GM12878 (cell line): ENCODE results near the gene TRIM25. TPM values are rescaled to one million over a fixed set of nuclear protein-coding genes. Genes with fewer than 3 reads are reported as not detected.
A peak's percentile ranks its signal among the peaks of the same experiment; 100 is the strongest.

Experiments used
- ATAC-seq: fragments of 200-7000 bp; cut with Tn5 transposase; 3 replicates; pipeline ENCODE4 v1.9.1; 2020; ENCODE audit warnings: mild to moderate bottlenecking, moderate library complexity
- BruUV-seq: library from RNA; stranded (reverse); fragments of 400-500 nt; replicated peaks from 2 replicates; lab custom pipeline; 2021; lab: Mats Ljungman, UMichigan
- CTCF ChIA-PET: fragments of 300-600 bp; sonication (Branson Sonifier 250); formaldehyde crosslinking; extraction: SDS; loops from one replicate; lab custom pipeline; 2021; ENCODE audit warnings: inconsistent platforms; lab: Yijun Ruan, JAX
- POLR2A ChIA-PET: fragments of 350-600 bp; formaldehyde crosslinking; extraction: SDS; loops from one replicate; lab custom pipeline; 2021; ENCODE audit warnings: inconsistent platforms; lab: Charles Lee
- RAD21 ChIA-PET: fragments of 300-600 bp; sonication (Branson Sonifier 250); formaldehyde crosslinking; loops from one replicate; lab custom pipeline; 2023; ENCODE audit warnings: antibody characterized with exemption; ENCODE audit not compliant: unreplicated experiment; lab: Charles Lee
- SMC1A ChIA-PET: fragments of 300-600 bp; sonication (Branson Sonifier 250); formaldehyde crosslinking; loops from one replicate; lab custom pipeline; 2023; ENCODE audit not compliant: unreplicated experiment, uncharacterized antibody; lab: Charles Lee
- DNase-seq: peaks from one replicate; pipeline ENCODE4 v3.0.0-alpha.2; 2011; ENCODE audit warnings: low read depth, low spot score
- FAIRE-seq: peaks from 3 replicates; lab custom pipeline; 2011; peaks lifted over from hg19 to GRCh38; lab: Jason Lieb, UNC
- H2AFZ ChIP-seq: 2 replicates; pipeline ENCODE4 v1.6.0; 2011; ENCODE audit warnings: low read depth, low read length, control low read depth; ENCODE audit not compliant: control insufficient read depth
- H3K27ac ChIP-seq: 2 replicates; pipeline ENCODE4 v1.5.1; 2011; ENCODE audit warnings: control low read depth; ENCODE audit not compliant: control insufficient read depth, insufficient read depth
- H3K27me3 ChIP-seq, 2 experiments: replicated peaks in 1 of 2; 2 replicates each; pipeline versions ENCODE4 v1.6.0 to v1.6.1; 2011; ENCODE audit warnings: low read length in 1 of 2; ENCODE audit not compliant: control insufficient read depth in 2 of 2, insufficient read depth in 2 of 2
- H3K36me3 ChIP-seq, 2 experiments: 2 replicates each; pipeline ENCODE4 v1.5.1; 2011; ENCODE audit warnings: low read length in 1 of 2; ENCODE audit not compliant: control insufficient read depth in 2 of 2, insufficient read depth in 2 of 2
- H3K4me1 ChIP-seq: 2 replicates; pipeline ENCODE4 v1.6.1; 2011; ENCODE audit warnings: mild to moderate bottlenecking, low read length, moderate library complexity, mixed read lengths; ENCODE audit not compliant: control insufficient read depth, insufficient read depth
- H3K4me2 ChIP-seq: 2 replicates; pipeline ENCODE4 v1.6.0; 2011; ENCODE audit warnings: control low read depth; ENCODE audit not compliant: control insufficient read depth, insufficient read depth
- H3K4me3 ChIP-seq: fragments of 200-600 bp; sonication (generic); 2 replicates; pipeline ENCODE4 v1.5.1; 2016
- H3K79me2 ChIP-seq: 2 replicates; pipeline ENCODE4 v1.6.0; 2011; ENCODE audit warnings: low read length; ENCODE audit not compliant: control insufficient read depth, insufficient read depth
- H3K9ac ChIP-seq: 2 replicates; pipeline ENCODE4 v1.8.0; 2011; ENCODE audit warnings: low read length, control low read depth, mixed read lengths; ENCODE audit not compliant: control insufficient read depth, insufficient read depth
- H3K9me3 ChIP-seq: replicated peaks from 3 replicates; pipeline ENCODE4 v1.5.1; 2011; ENCODE audit warnings: mild to moderate bottlenecking, low read length; ENCODE audit not compliant: control insufficient read depth, insufficient read depth
- H4K20me1 ChIP-seq: 2 replicates; pipeline ENCODE4 v1.6.0; 2011; ENCODE audit not compliant: control insufficient read depth, insufficient read depth
- ESRRA ChIP-seq: IDR thresholded peaks from 2 replicates; pipeline ENCODE4 v1.6.1; 2012; ENCODE audit warnings: mild to moderate bottlenecking, low read length, improper control_type of control experiment
- HDAC6 ChIP-seq: fragments of 200-600 bp; sonication (generic); IDR thresholded peaks from one replicate; pipeline ENCODE4 v1.8.0; 2017; ENCODE audit warnings: antibody characterized with exemption; ENCODE audit not compliant: unreplicated experiment
- MYC ChIP-seq: IDR thresholded peaks from 2 replicates; pipeline ENCODE4 v1.6.1; 2011; ENCODE audit warnings: mild to moderate bottlenecking, low read length, moderate library complexity, inconsistent platforms; ENCODE audit not compliant: insufficient read depth, insufficient replicate concordance, insufficient read length, severe bottlenecking
- PAX5 ChIP-seq: IDR thresholded peaks from 2 replicates; pipeline ENCODE4 v1.6.1; 2011; ENCODE audit warnings: low read depth, low read length, borderline replicate concordance
- POLR2A ChIP-seq: IDR thresholded peaks from 2 replicates; pipeline ENCODE4 v1.6.1; 2011; ENCODE audit warnings: low read depth, mild to moderate bottlenecking, low read length
- RB1 ChIP-seq: fragments of 450-650 bp; formaldehyde crosslinking; IDR thresholded peaks from 2 replicates; pipeline ENCODE4 v1.6.1; 2017; ENCODE audit warnings: mild to moderate bottlenecking, borderline replicate concordance
- RFX5 ChIP-seq: IDR thresholded peaks from 2 replicates; pipeline ENCODE4 v1.6.1; 2011; ENCODE audit warnings: low read depth, low read length, improper control_type of control experiment
- SMAD5 ChIP-seq: IDR thresholded peaks from 2 replicates; pipeline ENCODE4 v1.6.1; 2016; ENCODE audit warnings: antibody characterized with exemption, low read depth
- SMARCA5 ChIP-seq: fragments of 450-650 bp; IDR thresholded peaks from 2 replicates; pipeline ENCODE4 v1.6.1; 2017; ENCODE audit warnings: mild to moderate bottlenecking
- SP1 ChIP-seq: IDR thresholded peaks from one replicate; pipeline ENCODE4 v1.6.1; 2011; ENCODE audit warnings: low read depth, low read length
- STAT3 ChIP-seq: IDR thresholded peaks from 2 replicates; pipeline ENCODE4 v1.6.1; 2011; ENCODE audit warnings: low read depth, low read length, improper control_type of control experiment
- TBL1XR1 ChIP-seq: IDR thresholded peaks from 2 replicates; pipeline ENCODE4 v1.6.1; 2012; ENCODE audit warnings: low read depth, low read length, improper control_type of control experiment
- TCF3 ChIP-seq: IDR thresholded peaks from 2 replicates; pipeline ENCODE4 v1.6.1; 2012; ENCODE audit warnings: low read depth, mild to moderate bottlenecking, low read length, borderline replicate concordance; ENCODE audit not compliant: insufficient read depth
- TCF7 ChIP-seq: IDR thresholded peaks from 2 replicates; pipeline ENCODE4 v1.6.1; 2014; ENCODE audit warnings: antibody characterized with exemption, borderline replicate concordance
- WGBS: methylation state at CpG from one replicate; pipeline ENCODE4 v1.1.6; 2016; ENCODE audit warnings: low lambda C conversion rate; ENCODE audit not compliant: insufficient replicate concordance, insufficient coverage; ENCODE audit errors: missing lambda C conversion rate; 5-methylcytosine and 5-hydroxymethylcytosine counted together
- in situ Hi-C: fragments of 300-500 bp; cut with MboI; formaldehyde crosslinking; loops from 9 replicates; pipeline ENCODE4 v1.14.3; 2018; ENCODE audit warnings: mixed read lengths
- intact Hi-C: fragments of 100-400 bp; cut with micrococcal nuclease; formaldehyde crosslinking; loops from one replicate; pipeline ENCODE4 v1.14.2; 2022; ENCODE audit not compliant: unreplicated experiment
- polyA plus RNA-seq, 11 experiments: library from polyadenylated mRNA; depleted of rRNA in 4 of 11; unstranded in 6 of 11; stranded (reverse) in 5 of 11; fragments of >200 nt; fragmentation: Nextera tagmentation in 4 of 11; fragmentation: Illumina TruSeq in 1 of 11; extraction: Ambion mirVana in 4 of 11; extraction: Trizol in 1 of 11; gene quantifications; 1 replicate in 1 of 11; 2 replicates in 10 of 11; pipeline versions ENCODE4 v1.2.1 to v1.2.3, GENCODE V29; 2011 to 2016; ENCODE audit warnings: inconsistent platforms in 2 of 11, missing spikeins in 2 of 11, low read depth in 1 of 11
- total RNA-seq, 4 experiments: library from RNA; depleted of rRNA in 3 of 4; stranded (reverse); fragments of >200 nt in 3 of 4; fragmentation: Illumina TruSeq in 1 of 4; extraction: Trizol in 1 of 4; gene quantifications; 2 replicates each; pipeline versions ENCODE4 v1.2.1 to v1.2.3, GENCODE V29; 2013 to 2021
- TF ChIP-seq, protein P1 (sequence below): fragments of 450-650 bp; formaldehyde crosslinking; IDR thresholded peaks from 2 replicates; pipeline ENCODE4 v1.4.0; 2022; ENCODE audit warnings: mild to moderate bottlenecking, moderate library complexity

TRIM25 gene
- total and polyA plus RNA-seq, 10 of the 15 experiments (the other 5 are each of a cell fraction or from before 2014, with no cell fraction given), result 10.5 to 123 (median 51.3) TPM

- CTCF ChIA-PET, result no interaction called here
- no peaks in the 10 kb centered on the region for H4K20me1 ChIP-seq
- intact Hi-C loops (no loop called here), in situ Hi-C loops (no loop called here)
- no peak overlapping the region for H3K4me2 ChIP-seq
- SMC1A ChIA-PET, result no interaction called here
- FAIRE-seq, result no peak
- 34% methylated on average over 2 of the region's 2 CpGs for WGBS
- ATAC-seq, result no peak
- H3K27me3 ChIP-seq, result no peaks in the 10 kb centered on the region
- DNase-seq, result no peak
- peaks cover 15 to 28% of the 10 kb centered on the region in 2 experiments; a peak in 3 of 4 replicates for H3K36me3 ChIP-seq
- H2AFZ ChIP-seq, result no peak overlapping the region
- peaks cover 6% of the 10 kb centered on the region for H3K4me1 ChIP-seq
- POLR2A ChIA-PET, result interaction anchor here (0.6 kb wide), 1 partner anchor 38 kb away, joined by 4 read pairs; no protein-coding TSS in a partner anchor
- no peak overlapping the region for H3K4me3 ChIP-seq
- no peak overlapping the region for H3K27ac ChIP-seq
- TF ChIP-seq TCF3 (no peak), POLR2A (peak; percentile 62)
- RAD21 ChIA-PET, result no interaction called here
- no peaks in the 10 kb centered on the region for H3K79me2 ChIP-seq
- BruUV-seq, result no TSS peak
- H3K9me3 ChIP-seq, result peaks cover 22% of the 10 kb centered on the region; the same call in 2 of the 3 replicates
- H3K9ac ChIP-seq, result no peak overlapping the region
Observed at GRCh38 chr17:56886288-56886731, 27.5 kb downstream of the TRIM25 start.

DNA sequence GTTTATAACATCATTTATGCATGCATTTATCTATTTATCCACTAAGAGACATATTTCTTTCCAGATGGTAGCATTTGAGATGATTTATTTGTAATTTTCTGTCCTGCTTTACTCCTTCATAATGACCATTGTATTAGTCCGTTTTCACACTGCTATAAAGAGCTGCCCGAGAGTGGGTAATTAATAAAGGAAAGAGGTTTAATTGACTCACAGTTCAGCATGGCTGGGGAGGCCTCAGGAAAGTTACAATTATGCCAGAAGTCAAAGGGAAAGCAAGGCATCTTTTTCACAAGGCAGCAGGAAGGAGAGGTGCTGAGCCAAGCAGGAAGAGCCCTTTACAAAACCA, 28.6 kb downstream of the TRIM25 start:
- H4K20me1 ChIP-seq, result no peaks in the 10 kb centered on the region

More for the DNA sequence above, 28.6 kb downstream of the TRIM25 start:
- Histone ChIP-seq H3K9me3 (peaks cover 22% of the 10 kb centered on the region; the same call in 2 of the 3 replicates), H3K27ac (no peak overlapping the region), H3K4me1 (peaks cover 6% of the 10 kb centered on the region), H3K27me3 (no peaks in the 10 kb centered on the region), H3K4me3 (no peak overlapping the region), H3K9ac (no peak overlapping the region), H3K4me2 (no peak overlapping the region), H2AFZ (no peak overlapping the region), H3K79me2 (no peaks in the 10 kb centered on the region), H3K36me3 (peaks cover 7 to 21% of the 10 kb centered on the region in 2 experiments; a peak in 3 of 4 replicates)
- in situ Hi-C loops, result no loop called here
- BruUV-seq, result no TSS peak
- POLR2A ChIA-PET, result no interaction called here
- intact Hi-C loops, result no loop called here
- 77% methylated on average over 2 of the region's 2 CpGs for WGBS
- no peak for ATAC-seq
- DNase-seq, result no peak
- TF ChIP-seq TCF7 (no peak), TCF3 (no peak), RFX5 (no peak), SMARCA5 (no peak), STAT3 (no peak), ESRRA (no peak), SMAD5 (no peak), RB1 (no peak), MYC (no peak), HDAC6 (no peak), TBL1XR1 (no peak), PAX5 (no peak), SP1 (no peak)
- TF ChIP-seq, protein P1, sequence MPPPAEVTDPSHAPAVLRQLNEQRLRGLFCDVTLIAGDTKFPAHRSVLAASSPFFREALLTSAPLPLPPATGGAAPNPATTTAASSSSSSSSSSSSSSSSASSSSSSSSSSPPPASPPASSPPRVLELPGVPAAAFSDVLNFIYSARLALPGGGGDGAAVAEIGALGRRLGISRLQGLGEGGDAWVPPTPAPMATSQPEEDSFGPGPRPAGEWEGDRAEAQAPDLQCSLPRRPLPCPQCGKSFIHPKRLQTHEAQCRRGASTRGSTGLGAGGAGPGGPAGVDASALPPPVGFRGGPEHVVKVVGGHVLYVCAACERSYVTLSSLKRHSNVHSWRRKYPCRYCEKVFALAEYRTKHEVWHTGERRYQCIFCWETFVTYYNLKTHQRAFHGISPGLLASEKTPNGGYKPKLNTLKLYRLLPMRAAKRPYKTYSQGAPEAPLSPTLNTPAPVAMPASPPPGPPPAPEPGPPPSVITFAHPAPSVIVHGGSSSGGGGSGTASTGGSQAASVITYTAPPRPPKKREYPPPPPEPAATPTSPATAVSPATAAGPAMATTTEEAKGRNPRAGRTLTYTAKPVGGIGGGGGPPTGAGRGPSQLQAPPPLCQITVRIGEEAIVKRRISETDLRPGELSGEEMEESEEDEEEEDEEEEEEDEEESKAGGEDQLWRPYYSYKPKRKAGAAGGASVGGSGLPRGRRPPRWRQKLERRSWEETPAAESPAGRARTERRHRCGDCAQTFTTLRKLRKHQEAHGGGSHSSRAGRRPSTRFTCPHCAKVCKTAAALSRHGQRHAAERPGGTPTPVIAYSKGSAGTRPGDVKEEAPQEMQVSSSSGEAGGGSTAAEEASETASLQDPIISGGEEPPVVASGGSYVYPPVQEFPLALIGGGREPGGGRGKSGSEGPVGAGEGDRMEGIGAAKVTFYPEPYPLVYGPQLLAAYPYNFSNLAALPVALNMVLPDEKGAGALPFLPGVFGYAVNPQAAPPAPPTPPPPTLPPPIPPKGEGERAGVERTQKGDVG (CRISPR knock-in tag), result no peak
- CTCF ChIA-PET, result interaction anchor here (2.2 kb wide), 1 partner anchor 66 kb away, joined by 6 read pairs; no protein-coding TSS in a partner anchor
- RAD21 ChIA-PET, result no interaction called here
- no peak for FAIRE-seq
- SMC1A ChIA-PET, result no interaction called here
